HEK293T (cell line): Measurements from ENCODE around the gene CTSS.

Experiments
- LEF1 ChIP-seq: fragments of 450-650 bp; IDR thresholded peaks from 2 replicates; pipeline ENCODE4 v1.6.1; 2017; ENCODE audit warnings: mild to moderate bottlenecking, borderline replicate concordance
- SUZ12 ChIP-seq: fragments of 450-650 bp; IDR thresholded peaks from 2 replicates; pipeline ENCODE4 v1.6.1; 2016; ENCODE audit warnings: mild to moderate bottlenecking

- TF ChIP-seq LEF1 (no peak), SUZ12 (no peak)
Observed at GRCh38 chr1:150780510-150780909, 14.9 kb upstream of the CTSS start.
